H9 (cell line): ENCODE data around the gene FYN. TPM values are rescaled to one million over a fixed set of nuclear protein-coding genes. Genes with fewer than 3 reads are reported as not detected.

Experiments
- DNase-seq: peaks from one replicate; pipeline ENCODE4 v3.0.0-alpha.2; 2017
- H2AFZ ChIP-seq: one replicate; pipeline ENCODE4 v1.6.1; 2013; ENCODE audit warnings: mild to moderate bottlenecking, low read length, control low read depth, moderate library complexity
- H2AK5ac ChIP-seq: 2 replicates; pipeline ENCODE4 v1.6.1; 2013; ENCODE audit warnings: low read length, control low read depth, mixed read lengths; ENCODE audit not compliant: insufficient read length
- H2BK120ac ChIP-seq: one replicate; pipeline ENCODE4 v1.6.1; 2013; ENCODE audit warnings: low read depth, mild to moderate bottlenecking, low read length, control low read depth, inconsistent platforms; ENCODE audit not compliant: poor library complexity, severe bottlenecking
- H2BK12ac ChIP-seq: 2 replicates; pipeline ENCODE4 v1.6.1; 2013; ENCODE audit warnings: low read length, control low read depth, mixed read lengths, low read depth; ENCODE audit not compliant: insufficient read length
- H2BK15ac ChIP-seq: 2 replicates; pipeline ENCODE4 v1.6.1; 2013; ENCODE audit warnings: low read depth, low read length, control low read depth
- H2BK20ac ChIP-seq: one replicate; pipeline ENCODE4 v1.6.1; 2013; ENCODE audit warnings: low read depth, mild to moderate bottlenecking, low read length, control low read depth, inconsistent platforms; ENCODE audit not compliant: poor library complexity, severe bottlenecking
- H2BK5ac ChIP-seq: 2 replicates; pipeline ENCODE4 v1.6.1; 2013; ENCODE audit warnings: low read length, control low read depth, mixed read lengths; ENCODE audit not compliant: insufficient read length
- H3K14ac ChIP-seq: 2 replicates; pipeline ENCODE4 v1.6.1; 2013; ENCODE audit warnings: low read length, control low read depth; ENCODE audit not compliant: insufficient read depth
- H3K18ac ChIP-seq: 2 replicates; pipeline ENCODE4 v1.6.1; 2013; ENCODE audit warnings: low read depth, mild to moderate bottlenecking, mixed read lengths, low read length, control low read depth; ENCODE audit not compliant: insufficient read length
- H3K23ac ChIP-seq: 2 replicates; pipeline ENCODE4 v1.6.1; 2013; ENCODE audit warnings: low read length, control low read depth, mixed read lengths, low read depth; ENCODE audit not compliant: insufficient read length
- H3K23me2 ChIP-seq: 2 replicates; pipeline ENCODE4 v1.6.1; 2013; ENCODE audit warnings: low read depth, mild to moderate bottlenecking, mixed read lengths, low read length, control low read depth; ENCODE audit not compliant: insufficient read length, poor library complexity, severe bottlenecking
- H3K27ac ChIP-seq: 2 replicates; pipeline ENCODE4 v1.5.1; 2013; ENCODE audit warnings: low read length, control low read depth, mixed read lengths, low read depth; ENCODE audit not compliant: insufficient read length
- H3K27me3 ChIP-seq: 2 replicates; pipeline ENCODE4 v1.6.1; 2013; ENCODE audit warnings: low read length, control low read depth, inconsistent platforms; ENCODE audit not compliant: insufficient read depth
- H3K4ac ChIP-seq: 2 replicates; pipeline ENCODE4 v1.6.1; 2013; ENCODE audit warnings: low read depth, mild to moderate bottlenecking, control low read depth, inconsistent platforms, low read length, moderate library complexity
- H3K4me1 ChIP-seq: 2 replicates; pipeline ENCODE4 v1.6.1; 2013; ENCODE audit warnings: low read length, control low read depth, inconsistent platforms; ENCODE audit not compliant: insufficient read depth
- H3K4me2 ChIP-seq: 2 replicates; pipeline ENCODE4 v1.6.1; 2013; ENCODE audit warnings: low read length, control low read depth, mixed read lengths; ENCODE audit not compliant: insufficient read length, insufficient read depth
- H3K56ac ChIP-seq: 2 replicates; pipeline ENCODE4 v1.6.1; 2013; ENCODE audit warnings: low read depth, mild to moderate bottlenecking, mixed read lengths, low read length, control low read depth; ENCODE audit not compliant: insufficient read length
- H3K79me1 ChIP-seq: 2 replicates; pipeline ENCODE4 v1.6.1; 2013; ENCODE audit warnings: low read depth, mild to moderate bottlenecking, moderate library complexity, low read length, control low read depth, inconsistent platforms; ENCODE audit not compliant: insufficient read depth, poor library complexity, severe bottlenecking
- H3K79me2 ChIP-seq: 2 replicates; pipeline ENCODE4 v1.6.1; 2013; ENCODE audit warnings: low read length, control low read depth, inconsistent platforms; ENCODE audit not compliant: insufficient read depth
- H3K9ac ChIP-seq: 2 replicates; pipeline ENCODE4 v1.6.1; 2013; ENCODE audit warnings: low read length, control low read depth, mixed read lengths; ENCODE audit not compliant: insufficient read length; ENCODE audit errors: extremely low read depth
- H3K9me3 ChIP-seq: one replicate; pipeline ENCODE4 v1.6.1; 2013; ENCODE audit warnings: low read depth, low read length, inconsistent platforms; ENCODE audit not compliant: control insufficient read depth
- H3T11ph ChIP-seq: one replicate; pipeline ENCODE4 v1.6.1; 2013; ENCODE audit warnings: mild to moderate bottlenecking, low read length, control low read depth, inconsistent platforms
- H4K20me1 ChIP-seq: one replicate; pipeline ENCODE4 v1.6.1; 2013; ENCODE audit not compliant: control insufficient read depth, insufficient read length, insufficient read depth
- H4K5ac ChIP-seq: 2 replicates; pipeline ENCODE4 v1.6.1; 2013; ENCODE audit warnings: low read depth, mild to moderate bottlenecking, mixed read lengths, low read length, control low read depth; ENCODE audit not compliant: insufficient read length
- H4K8ac ChIP-seq: replicated peaks from 2 replicates; pipeline ENCODE4 v1.6.1; 2013; ENCODE audit warnings: low read length, control low read depth, mixed read lengths, low read depth; ENCODE audit not compliant: insufficient read length
- H4K91ac ChIP-seq: 2 replicates; pipeline ENCODE4 v1.6.1; 2013; ENCODE audit warnings: low read depth, mild to moderate bottlenecking, moderate library complexity, mixed read lengths, low read length, control low read depth; ENCODE audit not compliant: insufficient read length
- H3K27ac Mint-ChIP-seq, 3 experiments: 2 replicates in 2 of 3; 3 replicates in 1 of 3; pipeline ENCODE4 v1.8.0; 2020 to 2021; ENCODE audit warnings: mixed read lengths in 3 of 3, mild to moderate bottlenecking in 1 of 3, moderate library complexity in 1 of 3
- H3K27me3 Mint-ChIP-seq: 2 replicates; pipeline ENCODE4 v1.8.0; 2021; ENCODE audit warnings: low read depth, mild to moderate bottlenecking, moderate library complexity, mixed read lengths
- H3K36me3 Mint-ChIP-seq, 3 experiments: 2 replicates in 2 of 3; 3 replicates in 1 of 3; pipeline ENCODE4 v1.8.0; 2020 to 2021; ENCODE audit warnings: low read depth in 3 of 3, mixed read lengths in 3 of 3; ENCODE audit not compliant: insufficient read depth in 1 of 3
- H3K4me1 Mint-ChIP-seq, 2 experiments: 2 replicates each; pipeline ENCODE4 v1.8.0; 2020; ENCODE audit warnings: mixed read lengths in 2 of 2
- H3K4me3 Mint-ChIP-seq, 2 experiments: 2 replicates in 1 of 2; 3 replicates in 1 of 2; pipeline ENCODE4 v1.8.0; 2020 to 2021; ENCODE audit warnings: mild to moderate bottlenecking in 2 of 2, mixed read lengths in 2 of 2, moderate library complexity in 1 of 2
- H3K9me3 Mint-ChIP-seq, 2 experiments: 2 replicates in 1 of 2; 3 replicates in 1 of 2; pipeline ENCODE4 v1.8.0; 2020; ENCODE audit warnings: mild to moderate bottlenecking in 2 of 2, mixed read lengths in 2 of 2, moderate library complexity in 1 of 2
- CTCF ChIP-seq: fragments of 200-600 bp; sonication (generic); conservative IDR thresholded peaks from 3 replicates; pipeline ENCODE4 v1.8.0; 2021; ENCODE audit warnings: antibody characterized with exemption, mild to moderate bottlenecking
- WGBS: extraction: QIAGEN DNeasy Blood & Tissue Kit; methylation state at CpG from one replicate; pipeline ENCODE4 v1.1.7; 2013; ENCODE audit warnings: missing lambda C conversion rate, low lambda C conversion rate, mixed read lengths; ENCODE audit not compliant: insufficient read length; ENCODE audit errors: extremely low coverage; 5-methylcytosine and 5-hydroxymethylcytosine counted together
- total RNA-seq: library from RNA; stranded (reverse); gene quantifications from 2 replicates; pipeline ENCODE4 v1.2.1, GENCODE V29; 2021

The FYN gene
- total RNA-seq, 1 experiment from 2014 or later = 64.8 TPM

DNA sequence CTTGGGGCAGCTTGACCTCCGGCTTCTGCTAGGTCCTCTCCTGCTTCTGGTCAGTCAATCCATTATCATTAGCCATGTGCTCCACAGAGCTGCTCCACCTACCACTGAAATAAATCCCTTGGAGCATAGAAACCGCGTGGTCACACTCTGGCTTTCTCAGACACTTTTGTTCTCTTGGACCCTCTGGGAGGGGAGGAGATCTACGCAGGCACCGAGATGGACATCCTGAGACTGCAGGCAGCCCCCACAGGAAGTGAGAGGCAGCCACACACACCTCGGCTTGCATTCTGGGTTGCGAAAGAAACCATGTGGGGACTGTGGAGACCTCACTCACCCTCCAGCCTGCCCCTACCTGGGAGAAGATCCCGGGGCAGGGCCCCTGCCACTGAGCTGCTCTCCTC is 79.5 kb downstream of the FYN start:
- Histone ChIP-seq H4K20me1 (no peaks in the 10 kb centered on the region), H3K23ac (no peak overlapping the region), H3K4me2 (no peak overlapping the region), H2BK12ac (no peak overlapping the region), H3K9ac (no peak overlapping the region), H3K23me2 (no peaks in the 10 kb centered on the region), H3K4ac (no peak overlapping the region), H3K14ac (no peak overlapping the region), H4K5ac (no peak overlapping the region), H3K18ac (no peak overlapping the region), H2AFZ (no peak overlapping the region), H2BK20ac (no peak overlapping the region), H3K79me2 (no peaks in the 10 kb centered on the region), H2BK15ac (no peak overlapping the region), H4K91ac (no peak overlapping the region), H3K79me1 (no peaks in the 10 kb centered on the region), H3K56ac (no peak overlapping the region), H3T11ph (no peak overlapping the region), H3K27ac (no peak overlapping the region), H2BK120ac (no peak overlapping the region), H2AK5ac (no peak overlapping the region), H3K4me1 (peaks cover 2% of the 10 kb centered on the region), H4K8ac (no peak overlapping the region), H2BK5ac (no peak overlapping the region), H3K9me3 (no peaks in the 10 kb centered on the region), H3K27me3 (no peaks in the 10 kb centered on the region)
- Mint-ChIP-seq H3K4me3 (no peak overlapping the region), H3K27me3 (no peaks in the 10 kb centered on the region), H3K4me1 (peaks cover 14 to 19% of the 10 kb centered on the region in 2 experiments), H3K9me3 (no peaks in the 10 kb centered on the region), H3K36me3 (no peaks in the 10 kb centered on the region), H3K27ac (peak overlapping the region in 1 of 3 experiments; percentile 74; a peak in 1 of 7 replicates)
- TF ChIP-seq CTCF = no peak
- DNase-seq = no peak
- WGBS = no CpG with 5 or more reads among the region's 8 CpGs
